H9 (cell line): ENCODE results near the gene YIPF4. TPM values are rescaled to one million over a fixed set of nuclear protein-coding genes. Genes with fewer than 3 reads are reported as not detected.

Source experiments
- DNase-seq: peaks from one replicate; pipeline ENCODE4 v3.0.0-alpha.2; 2017
- H2AFZ ChIP-seq: one replicate; pipeline ENCODE4 v1.6.1; 2013; ENCODE audit warnings: mild to moderate bottlenecking, low read length, control low read depth, moderate library complexity
- H2AK5ac ChIP-seq: 2 replicates; pipeline ENCODE4 v1.6.1; 2013; ENCODE audit warnings: low read length, control low read depth, mixed read lengths; ENCODE audit not compliant: insufficient read length
- H2BK120ac ChIP-seq: one replicate; pipeline ENCODE4 v1.6.1; 2013; ENCODE audit warnings: low read depth, mild to moderate bottlenecking, low read length, control low read depth, inconsistent platforms; ENCODE audit not compliant: poor library complexity, severe bottlenecking
- H2BK12ac ChIP-seq: 2 replicates; pipeline ENCODE4 v1.6.1; 2013; ENCODE audit warnings: low read length, control low read depth, mixed read lengths, low read depth; ENCODE audit not compliant: insufficient read length
- H2BK15ac ChIP-seq: 2 replicates; pipeline ENCODE4 v1.6.1; 2013; ENCODE audit warnings: low read depth, low read length, control low read depth
- H2BK20ac ChIP-seq: one replicate; pipeline ENCODE4 v1.6.1; 2013; ENCODE audit warnings: low read depth, mild to moderate bottlenecking, low read length, control low read depth, inconsistent platforms; ENCODE audit not compliant: poor library complexity, severe bottlenecking
- H2BK5ac ChIP-seq: 2 replicates; pipeline ENCODE4 v1.6.1; 2013; ENCODE audit warnings: low read length, control low read depth, mixed read lengths; ENCODE audit not compliant: insufficient read length
- H3K14ac ChIP-seq: 2 replicates; pipeline ENCODE4 v1.6.1; 2013; ENCODE audit warnings: low read length, control low read depth; ENCODE audit not compliant: insufficient read depth
- H3K18ac ChIP-seq: 2 replicates; pipeline ENCODE4 v1.6.1; 2013; ENCODE audit warnings: low read depth, mild to moderate bottlenecking, mixed read lengths, low read length, control low read depth; ENCODE audit not compliant: insufficient read length
- H3K23ac ChIP-seq: 2 replicates; pipeline ENCODE4 v1.6.1; 2013; ENCODE audit warnings: low read length, control low read depth, mixed read lengths, low read depth; ENCODE audit not compliant: insufficient read length
- H3K23me2 ChIP-seq: 2 replicates; pipeline ENCODE4 v1.6.1; 2013; ENCODE audit warnings: low read depth, mild to moderate bottlenecking, mixed read lengths, low read length, control low read depth; ENCODE audit not compliant: insufficient read length, poor library complexity, severe bottlenecking
- H3K27ac ChIP-seq: 2 replicates; pipeline ENCODE4 v1.5.1; 2013; ENCODE audit warnings: low read length, control low read depth, mixed read lengths, low read depth; ENCODE audit not compliant: insufficient read length
- H3K27me3 ChIP-seq: 2 replicates; pipeline ENCODE4 v1.6.1; 2013; ENCODE audit warnings: low read length, control low read depth, inconsistent platforms; ENCODE audit not compliant: insufficient read depth
- H3K4ac ChIP-seq: 2 replicates; pipeline ENCODE4 v1.6.1; 2013; ENCODE audit warnings: low read depth, mild to moderate bottlenecking, control low read depth, inconsistent platforms, low read length, moderate library complexity
- H3K4me1 ChIP-seq: 2 replicates; pipeline ENCODE4 v1.6.1; 2013; ENCODE audit warnings: low read length, control low read depth, inconsistent platforms; ENCODE audit not compliant: insufficient read depth
- H3K4me2 ChIP-seq: 2 replicates; pipeline ENCODE4 v1.6.1; 2013; ENCODE audit warnings: low read length, control low read depth, mixed read lengths; ENCODE audit not compliant: insufficient read length, insufficient read depth
- H3K56ac ChIP-seq: 2 replicates; pipeline ENCODE4 v1.6.1; 2013; ENCODE audit warnings: low read depth, mild to moderate bottlenecking, mixed read lengths, low read length, control low read depth; ENCODE audit not compliant: insufficient read length
- H3K79me1 ChIP-seq: 2 replicates; pipeline ENCODE4 v1.6.1; 2013; ENCODE audit warnings: low read depth, mild to moderate bottlenecking, moderate library complexity, low read length, control low read depth, inconsistent platforms; ENCODE audit not compliant: insufficient read depth, poor library complexity, severe bottlenecking
- H3K79me2 ChIP-seq: 2 replicates; pipeline ENCODE4 v1.6.1; 2013; ENCODE audit warnings: low read length, control low read depth, inconsistent platforms; ENCODE audit not compliant: insufficient read depth
- H3K9ac ChIP-seq: 2 replicates; pipeline ENCODE4 v1.6.1; 2013; ENCODE audit warnings: low read length, control low read depth, mixed read lengths; ENCODE audit not compliant: insufficient read length; ENCODE audit errors: extremely low read depth
- H3K9me3 ChIP-seq: one replicate; pipeline ENCODE4 v1.6.1; 2013; ENCODE audit warnings: low read depth, low read length, inconsistent platforms; ENCODE audit not compliant: control insufficient read depth
- H3T11ph ChIP-seq: one replicate; pipeline ENCODE4 v1.6.1; 2013; ENCODE audit warnings: mild to moderate bottlenecking, low read length, control low read depth, inconsistent platforms
- H4K20me1 ChIP-seq: one replicate; pipeline ENCODE4 v1.6.1; 2013; ENCODE audit not compliant: control insufficient read depth, insufficient read length, insufficient read depth
- H4K5ac ChIP-seq: 2 replicates; pipeline ENCODE4 v1.6.1; 2013; ENCODE audit warnings: low read depth, mild to moderate bottlenecking, mixed read lengths, low read length, control low read depth; ENCODE audit not compliant: insufficient read length
- H4K8ac ChIP-seq: replicated peaks from 2 replicates; pipeline ENCODE4 v1.6.1; 2013; ENCODE audit warnings: low read length, control low read depth, mixed read lengths, low read depth; ENCODE audit not compliant: insufficient read length
- H4K91ac ChIP-seq: 2 replicates; pipeline ENCODE4 v1.6.1; 2013; ENCODE audit warnings: low read depth, mild to moderate bottlenecking, moderate library complexity, mixed read lengths, low read length, control low read depth; ENCODE audit not compliant: insufficient read length
- H3K27ac Mint-ChIP-seq, 3 experiments: 2 replicates in 2 of 3; 3 replicates in 1 of 3; pipeline ENCODE4 v1.8.0; 2020 to 2021; ENCODE audit warnings: mixed read lengths in 3 of 3, mild to moderate bottlenecking in 1 of 3, moderate library complexity in 1 of 3
- H3K27me3 Mint-ChIP-seq: 2 replicates; pipeline ENCODE4 v1.8.0; 2021; ENCODE audit warnings: low read depth, mild to moderate bottlenecking, moderate library complexity, mixed read lengths
- H3K36me3 Mint-ChIP-seq, 3 experiments: 2 replicates in 2 of 3; 3 replicates in 1 of 3; pipeline ENCODE4 v1.8.0; 2020 to 2021; ENCODE audit warnings: low read depth in 3 of 3, mixed read lengths in 3 of 3; ENCODE audit not compliant: insufficient read depth in 1 of 3
- H3K4me1 Mint-ChIP-seq, 2 experiments: 2 replicates each; pipeline ENCODE4 v1.8.0; 2020; ENCODE audit warnings: mixed read lengths in 2 of 2
- H3K4me3 Mint-ChIP-seq, 2 experiments: 2 replicates in 1 of 2; 3 replicates in 1 of 2; pipeline ENCODE4 v1.8.0; 2020 to 2021; ENCODE audit warnings: mild to moderate bottlenecking in 2 of 2, mixed read lengths in 2 of 2, moderate library complexity in 1 of 2
- H3K9me3 Mint-ChIP-seq, 2 experiments: 2 replicates in 1 of 2; 3 replicates in 1 of 2; pipeline ENCODE4 v1.8.0; 2020; ENCODE audit warnings: mild to moderate bottlenecking in 2 of 2, mixed read lengths in 2 of 2, moderate library complexity in 1 of 2
- CTCF ChIP-seq: fragments of 200-600 bp; sonication (generic); conservative IDR thresholded peaks from 3 replicates; pipeline ENCODE4 v1.8.0; 2021; ENCODE audit warnings: antibody characterized with exemption, mild to moderate bottlenecking
- WGBS: extraction: QIAGEN DNeasy Blood & Tissue Kit; methylation state at CpG from one replicate; pipeline ENCODE4 v1.1.7; 2013; ENCODE audit warnings: missing lambda C conversion rate, low lambda C conversion rate, mixed read lengths; ENCODE audit not compliant: insufficient read length; ENCODE audit errors: extremely low coverage; 5-methylcytosine and 5-hydroxymethylcytosine counted together
- total RNA-seq: library from RNA; stranded (reverse); gene quantifications from 2 replicates; pipeline ENCODE4 v1.2.1, GENCODE V29; 2021

YIPF4 gene
- total RNA-seq, 1 experiment from 2014 or later, result 26.2 TPM

GRCh38 chr2:32310577-32310976, 32.9 kb downstream of the YIPF4 start:
- no peaks in the 10 kb centered on the region for H3K27me3 Mint-ChIP-seq
- WGBS, result no CpG with 5 or more reads among the region's 7 CpGs
- H3K9me3 Mint-ChIP-seq, result no peaks in the 10 kb centered on the region
- Histone ChIP-seq H2AK5ac (no peak overlapping the region), H2BK5ac (no peak overlapping the region), H3K23ac (no peak overlapping the region), H3K9me3 (no peaks in the 10 kb centered on the region), H4K8ac (no peak overlapping the region), H4K91ac (no peak overlapping the region), H4K5ac (no peak overlapping the region), H3K56ac (no peak overlapping the region), H4K20me1 (no peaks in the 10 kb centered on the region), H3K79me1 (no peaks in the 10 kb centered on the region), H3K27me3 (no peaks in the 10 kb centered on the region), H3K9ac (no peak overlapping the region), H3T11ph (no peak overlapping the region), H2AFZ (no peak overlapping the region), H3K4me2 (no peak overlapping the region), H3K4ac (no peak overlapping the region), H3K27ac (no peak overlapping the region), H3K79me2 (no peaks in the 10 kb centered on the region), H3K14ac (no peak overlapping the region), H2BK12ac (no peak overlapping the region), H2BK20ac (no peak overlapping the region), H3K18ac (no peak overlapping the region), H2BK15ac (no peak overlapping the region), H3K4me1 (no peaks in the 10 kb centered on the region), H3K23me2 (no peaks in the 10 kb centered on the region), H2BK120ac (no peak overlapping the region)
- H3K27ac Mint-ChIP-seq, result no peak overlapping the region; a peak in 1 of 7 replicates
- TF ChIP-seq CTCF, result no peak
- no peak overlapping the region for H3K4me3 Mint-ChIP-seq
- DNase-seq, result no peak
- H3K4me1 Mint-ChIP-seq, result no peaks in the 10 kb centered on the region
- peaks cover 0 to 8% (median 0%) of the 10 kb centered on the region in 3 experiments; a peak in 2 of 7 replicates for H3K36me3 Mint-ChIP-seq
